H1 (cell line): ENCODE data around the gene CDC42EP5. TPM values are rescaled to one million over a fixed set of nuclear protein-coding genes. Genes with fewer than 3 reads are reported as not detected.

Experiments
- CTCF ChIA-PET: fragments of 300-600 bp; sonication (Branson Sonifier 250); formaldehyde crosslinking; loops from one replicate; lab custom pipeline; 2021; ENCODE audit not compliant: partially characterized antibody; lab: Charles Lee
- POLR2A ChIA-PET: fragments of 300-600 bp; sonication (Branson Sonifier 250); formaldehyde crosslinking; loops from one replicate; lab custom pipeline; 2021; ENCODE audit warnings: inconsistent platforms; ENCODE audit not compliant: partially characterized antibody; lab: Charles Lee
- DNase-seq, 2 experiments: peaks; one replicate each; pipeline versions ENCODE4 v3.0.0 to v3.0.0-alpha.2; 2010 to 2022; ENCODE audit warnings: low spot score in 2 of 2, low read depth in 1 of 2, mixed read lengths in 1 of 2
- FAIRE-seq: peaks from 2 replicates; lab custom pipeline; 2011; peaks lifted over from hg19 to GRCh38; lab: Jason Lieb, UNC
- H2AFZ ChIP-seq: 2 replicates; pipeline ENCODE4 v1.8.1; 2012; ENCODE audit warnings: low read length, inconsistent platforms
- H2AK5ac ChIP-seq: 2 replicates; pipeline ENCODE4 v1.6.1; 2013; ENCODE audit warnings: low read depth, low read length
- H2BK120ac ChIP-seq: replicated peaks from 2 replicates; pipeline ENCODE3; 2013; ENCODE audit warnings: low read depth, low read length, inconsistent platforms
- H2BK12ac ChIP-seq: 2 replicates; pipeline ENCODE4 v1.6.1; 2013; ENCODE audit warnings: low read depth, low read length
- H2BK15ac ChIP-seq: 2 replicates; pipeline ENCODE4 v1.6.1; 2013; ENCODE audit warnings: low read length
- H2BK20ac ChIP-seq: 2 replicates; pipeline ENCODE4 v1.6.1; 2013; ENCODE audit warnings: low read length
- H2BK5ac ChIP-seq: 2 replicates; pipeline ENCODE4 v1.6.1; 2013; ENCODE audit warnings: low read depth, low read length
- H3K14ac ChIP-seq: 2 replicates; pipeline ENCODE4 v1.6.1; 2013; ENCODE audit warnings: inconsistent platforms; ENCODE audit not compliant: insufficient read length
- H3K18ac ChIP-seq: 2 replicates; pipeline ENCODE4 v1.6.1; 2013; ENCODE audit warnings: low read length; ENCODE audit errors: extremely low read depth
- H3K23ac ChIP-seq: 2 replicates; pipeline ENCODE4 v1.6.1; 2013; ENCODE audit warnings: inconsistent platforms; ENCODE audit not compliant: insufficient read length
- H3K23me2 ChIP-seq: 2 replicates; pipeline ENCODE4 v1.6.1; 2013; ENCODE audit warnings: low read depth, low read length
- H3K27ac ChIP-seq: 2 replicates; pipeline ENCODE4 v1.6.1; 2011; ENCODE audit warnings: low read depth, low read length, inconsistent platforms
- H3K27me3 ChIP-seq, 4 experiments: replicated peaks in 1 of 4; 1 replicate in 1 of 4; 2 replicates in 3 of 4; pipeline versions ENCODE4 v1.6.1 to v1.8.1; 2011 to 2013; ENCODE audit warnings: low read length in 3 of 4, mild to moderate bottlenecking in 3 of 4, inconsistent platforms in 2 of 4, mixed read lengths in 2 of 4, moderate library complexity in 1 of 4; ENCODE audit not compliant: control insufficient read depth in 3 of 4, insufficient read depth in 3 of 4; ENCODE audit errors: extremely low read depth in 1 of 4
- H3K36me3 ChIP-seq, 4 experiments: 2 replicates each; pipeline versions ENCODE4 v1.6.1 to v1.8.1; 2011 to 2013; ENCODE audit warnings: mild to moderate bottlenecking in 4 of 4, low read length in 3 of 4, moderate library complexity in 2 of 4, control low read depth in 1 of 4, inconsistent platforms in 1 of 4; ENCODE audit not compliant: insufficient read depth in 4 of 4, control insufficient read depth in 2 of 4
- H3K4ac ChIP-seq: replicated peaks from 2 replicates; pipeline ENCODE3; 2013; ENCODE audit warnings: low read length, low read depth, mixed read lengths, inconsistent platforms; ENCODE audit not compliant: insufficient read length
- H3K4me1 ChIP-seq, 4 experiments: replicated peaks in 1 of 4; 1 replicate in 1 of 4; 2 replicates in 3 of 4; pipeline versions ENCODE4 v1.6.1 to v1.8.1; 2011 to 2013; ENCODE audit warnings: low read length in 3 of 4, inconsistent platforms in 2 of 4, mixed read lengths in 1 of 4; ENCODE audit not compliant: insufficient read depth in 4 of 4, control insufficient read depth in 3 of 4
- H3K4me2 ChIP-seq, 2 experiments: 2 replicates each; pipeline versions ENCODE4 v1.6.1 to v1.8.1; 2011 to 2013; ENCODE audit warnings: low read depth in 2 of 2, low read length in 2 of 2, control low read depth in 1 of 2, inconsistent platforms in 1 of 2, mild to moderate bottlenecking in 1 of 2; ENCODE audit not compliant: insufficient read depth in 1 of 2
- H3K4me3 ChIP-seq, 4 experiments: fragments of 200-600, 300-600 bp in 1 of 4; sonication (generic), shearing (Covaris generic), sonication (Bioruptor Twin) in 1 of 4; 2 replicates each; pipeline versions ENCODE4 v1.5.1 to v1.8.1; 2011 to 2016; ENCODE audit warnings: low read length in 4 of 4, low read depth in 3 of 4, control low read depth in 2 of 4, inconsistent platforms in 2 of 4, mild to moderate bottlenecking in 2 of 4, mixed read lengths in 1 of 4, moderate library complexity in 1 of 4; ENCODE audit not compliant: insufficient read depth in 2 of 4; ENCODE audit errors: extremely low read depth in 1 of 4
- H3K56ac ChIP-seq: replicated peaks from 2 replicates; pipeline ENCODE3; 2013; ENCODE audit warnings: low read depth, mild to moderate bottlenecking, mixed read lengths, low read length, inconsistent platforms; ENCODE audit not compliant: insufficient read length
- H3K79me1 ChIP-seq: 2 replicates; pipeline ENCODE4 v1.6.1; 2013; ENCODE audit warnings: low read depth, low read length, control low read depth
- H3K79me2 ChIP-seq, 2 experiments: 2 replicates each; pipeline versions ENCODE4 v1.6.1 to v1.8.1; 2012 to 2013; ENCODE audit warnings: low read length in 2 of 2, mild to moderate bottlenecking in 2 of 2, inconsistent platforms in 1 of 2; ENCODE audit not compliant: insufficient read depth in 2 of 2, control insufficient read depth in 1 of 2
- H3K9ac ChIP-seq, 4 experiments: replicated peaks in 1 of 4; 1 replicate in 1 of 4; 2 replicates in 3 of 4; pipeline versions ENCODE4 v1.6.1 to v1.8.1; 2011 to 2013; ENCODE audit warnings: low read depth in 3 of 4, low read length in 3 of 4, control low read depth in 2 of 4, mild to moderate bottlenecking in 2 of 4, moderate library complexity in 2 of 4, inconsistent platforms in 1 of 4; ENCODE audit errors: extremely low read depth in 1 of 4
- H3K9me3 ChIP-seq, 2 experiments: 2 replicates each; pipeline versions ENCODE4 v1.6.1 to v1.8.1; 2012 to 2013; ENCODE audit warnings: mild to moderate bottlenecking in 2 of 2, moderate library complexity in 2 of 2, control low read depth in 1 of 2, inconsistent platforms in 1 of 2, low read depth in 1 of 2, low read length in 1 of 2, mixed read lengths in 1 of 2; ENCODE audit not compliant: insufficient read depth in 2 of 2
- H4K20me1 ChIP-seq, 2 experiments: replicated peaks in 1 of 2; 2 replicates each; pipeline versions ENCODE3 to v1.8.1; 2011 to 2013; ENCODE audit warnings: inconsistent platforms in 2 of 2, low read length in 2 of 2, mild to moderate bottlenecking in 1 of 2; ENCODE audit not compliant: insufficient read depth in 2 of 2, control insufficient read depth in 1 of 2
- H4K5ac ChIP-seq: 2 replicates; pipeline ENCODE4 v1.6.1; 2013; ENCODE audit warnings: low read length, low read depth, mixed read lengths, inconsistent platforms; ENCODE audit not compliant: insufficient read length
- H4K8ac ChIP-seq: 2 replicates; pipeline ENCODE4 v1.8.0; 2013; ENCODE audit warnings: mild to moderate bottlenecking, moderate library complexity, low read length, inconsistent platforms; ENCODE audit not compliant: insufficient read depth; ENCODE audit errors: extremely low read depth
- H4K91ac ChIP-seq: replicated peaks from 2 replicates; pipeline ENCODE3; 2013; ENCODE audit warnings: low read length, mixed read lengths, inconsistent platforms; ENCODE audit not compliant: insufficient read length
- CTBP2 ChIP-seq: IDR thresholded peaks from 2 replicates; pipeline ENCODE4 v1.7.0; 2011; ENCODE audit warnings: borderline replicate concordance, mild to moderate bottlenecking, moderate library complexity, mixed read lengths, low read length; ENCODE audit not compliant: insufficient read depth, insufficient read length
- KDM5A ChIP-seq: fragments of 200-600 bp; IDR thresholded peaks from 2 replicates; pipeline ENCODE4 v1.7.1; 2012; ENCODE audit warnings: mild to moderate bottlenecking, low read length, inconsistent platforms, mixed read lengths
- SP1 ChIP-seq: IDR thresholded peaks from 2 replicates; pipeline ENCODE4 v1.6.1; 2011; ENCODE audit warnings: low read depth, low read length
- SP4 ChIP-seq: IDR thresholded peaks from 2 replicates; pipeline ENCODE4 v1.6.1; 2012; ENCODE audit warnings: low read length, inconsistent platforms
- WGBS, 2 experiments: shearing (Covaris generic) in 1 of 2; methylation state at CpG; one replicate each; pipeline versions ENCODE4 v1.1.6 to v1.1.7; 2013 to 2015; ENCODE audit warnings: low lambda C conversion rate in 2 of 2, mixed read lengths in 2 of 2, inconsistent platforms in 1 of 2, low coverage in 1 of 2, missing lambda C conversion rate in 1 of 2; ENCODE audit not compliant: insufficient replicate concordance in 2 of 2, insufficient coverage in 1 of 2, insufficient read length in 1 of 2; ENCODE audit errors: extremely low coverage in 1 of 2, missing lambda C conversion rate in 1 of 2; 5-methylcytosine and 5-hydroxymethylcytosine counted together
- polyA plus RNA-seq, 7 experiments: library from polyadenylated mRNA; depleted of rRNA in 3 of 7; stranded (reverse) in 5 of 7; unstranded in 2 of 7; fragments of >200 nt in 5 of 7; fragments of 200-250 nt in 2 of 7; gene quantifications; 1 replicate in 5 of 7; 2 replicates in 1 of 7; 4 replicates in 1 of 7; pipeline versions ENCODE4 v1.2.1 to v1.2.3, GENCODE V29; 2011 to 2013; ENCODE audit warnings: missing spikeins in 2 of 7, mixed read lengths in 2 of 7
- total RNA-seq: library from RNA; stranded (reverse); fragmentation: NEBNext Ultra II Directional; extraction: Animal tissue kit (Norgen Biotek cat#: 25700); gene quantifications from 2 replicates; pipeline ENCODE4 v1.2.1, GENCODE V29; 2021

CDC42EP5 gene
- total and polyA plus RNA-seq, 2 of the 8 experiments (the other 6 are each of a cell fraction or from before 2014, with no cell fraction given), result 1.8 to 2.1 TPM

DNA sequence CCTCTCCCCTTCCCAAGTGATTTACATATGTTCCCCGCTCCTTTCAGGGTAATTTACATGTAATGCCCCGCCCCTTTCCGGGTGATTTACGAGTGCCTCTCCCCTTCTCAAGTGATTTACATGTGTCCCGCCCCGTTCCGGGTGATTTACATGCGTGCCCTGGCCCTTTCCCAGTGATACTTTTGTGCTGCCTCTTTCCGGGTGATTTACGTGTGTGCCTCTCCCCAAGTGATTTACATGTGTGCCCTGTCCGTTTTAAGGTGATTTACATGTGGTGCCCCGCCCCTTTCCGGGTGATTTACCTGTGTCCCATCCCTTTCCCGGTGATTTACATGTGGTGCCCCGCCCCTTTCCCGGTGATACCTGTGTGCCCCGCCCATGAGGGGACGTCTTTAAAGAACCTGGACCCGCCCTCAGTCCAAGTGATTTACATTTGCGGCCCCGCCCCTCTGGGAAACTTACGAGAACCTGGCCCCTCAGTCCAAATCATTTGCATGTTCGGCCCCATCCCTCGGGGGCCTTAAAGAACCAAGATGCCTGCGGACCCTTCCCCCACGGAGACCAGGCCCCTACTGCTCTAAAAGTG lies 9.0 kb downstream of the CDC42EP5 start:
- H3K4me2 ChIP-seq, result peak overlapping the region; percentile 35 to 76
- H3K4ac ChIP-seq, result no peak overlapping the region
- peak overlapping the region in 3 of 4 experiments; percentile 70 to 77 (median 70); a peak in 6 of 7 replicates for H3K9ac ChIP-seq

More for the DNA sequence above, 9.0 kb downstream of the CDC42EP5 start:
- Histone ChIP-seq H4K91ac (no peak overlapping the region), H4K5ac (peak overlapping the region; percentile 41), H3K23me2 (peaks cover 10% of the 10 kb centered on the region; the same call in 1 of the 2 replicates), H4K20me1 (peaks cover 0 to 14% of the 10 kb centered on the region in 2 experiments), H3K14ac (no peak overlapping the region), H2AK5ac (no peak overlapping the region), H3K79me1 (peaks cover 8% of the 10 kb centered on the region), H3K4me1 (peaks cover 0 to 8% (median 5%) of the 10 kb centered on the region in 4 experiments; a peak in 5 of 7 replicates), H2BK15ac (no peak overlapping the region), H3K27ac (peak overlapping the region; percentile 86), H3K56ac (no peak overlapping the region), H3K9me3 (no peaks in the 10 kb centered on the region), H2BK12ac (no peak overlapping the region), H3K23ac (no peak overlapping the region), H2BK120ac (no peak overlapping the region), H2BK20ac (no peak overlapping the region), H3K4me3 (peak overlapping the region; percentile 66 to 87 (median 80)), H3K79me2 (peaks cover 0 to 4% of the 10 kb centered on the region in 2 experiments; a peak in 1 of 4 replicates), H2AFZ (no peak overlapping the region), H3K18ac (peak overlapping the region; percentile 96), H4K8ac (peak overlapping the region; percentile 41; the same call in 1 of the 2 replicates), H3K27me3 (peaks cover 0 to 11% (median 5%) of the 10 kb centered on the region in 4 experiments; a peak in 5 of 7 replicates), H2BK5ac (peak overlapping the region; percentile 94), H3K36me3 (peaks cover 4 to 25% (median 8%) of the 10 kb centered on the region in 4 experiments; a peak in 5 of 8 replicates)
- FAIRE-seq (peak; percentile 98), DNase-seq (peak; percentile 93 to 95)
- 2% methylated on average over 23 of the region's 26 CpGs; no CpG with 5 or more reads in 1 of the 2 experiments for WGBS, 2 experiments
- ChIA-PET CTCF (interaction anchor here (1.0 kb wide), 1 partner anchor 875 kb away, joined by 5 read pairs; the partner anchor contains the start of gene KMT5C), POLR2A (interaction anchor here (0.6 to 6.7 kb wide), 10 partner anchors 9 to 696 kb away, joined by 3 to 129 read pairs (median 4); partner anchors contain the start of genes CDC42EP5 and LENG8)
- TF ChIP-seq CTBP2 (no peak), SP1 (peak; percentile 53), KDM5A (peak; percentile 29; the same call in 1 of the 2 replicates), SP4 (peak; percentile 97)
